NCI-H82 treated with DMSO at 0.1 percent for 48 hours (cell line): ENCODE results near the gene RER1.

ENCODE experiments used
- DNase-seq: peaks from one replicate; lab custom pipeline; 2025; ENCODE audit not compliant: unreplicated experiment; lab: John Stamatoyannopoulos, UW

RER1 gene, protein sequence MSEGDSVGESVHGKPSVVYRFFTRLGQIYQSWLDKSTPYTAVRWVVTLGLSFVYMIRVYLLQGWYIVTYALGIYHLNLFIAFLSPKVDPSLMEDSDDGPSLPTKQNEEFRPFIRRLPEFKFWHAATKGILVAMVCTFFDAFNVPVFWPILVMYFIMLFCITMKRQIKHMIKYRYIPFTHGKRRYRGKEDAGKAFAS

DNA sequence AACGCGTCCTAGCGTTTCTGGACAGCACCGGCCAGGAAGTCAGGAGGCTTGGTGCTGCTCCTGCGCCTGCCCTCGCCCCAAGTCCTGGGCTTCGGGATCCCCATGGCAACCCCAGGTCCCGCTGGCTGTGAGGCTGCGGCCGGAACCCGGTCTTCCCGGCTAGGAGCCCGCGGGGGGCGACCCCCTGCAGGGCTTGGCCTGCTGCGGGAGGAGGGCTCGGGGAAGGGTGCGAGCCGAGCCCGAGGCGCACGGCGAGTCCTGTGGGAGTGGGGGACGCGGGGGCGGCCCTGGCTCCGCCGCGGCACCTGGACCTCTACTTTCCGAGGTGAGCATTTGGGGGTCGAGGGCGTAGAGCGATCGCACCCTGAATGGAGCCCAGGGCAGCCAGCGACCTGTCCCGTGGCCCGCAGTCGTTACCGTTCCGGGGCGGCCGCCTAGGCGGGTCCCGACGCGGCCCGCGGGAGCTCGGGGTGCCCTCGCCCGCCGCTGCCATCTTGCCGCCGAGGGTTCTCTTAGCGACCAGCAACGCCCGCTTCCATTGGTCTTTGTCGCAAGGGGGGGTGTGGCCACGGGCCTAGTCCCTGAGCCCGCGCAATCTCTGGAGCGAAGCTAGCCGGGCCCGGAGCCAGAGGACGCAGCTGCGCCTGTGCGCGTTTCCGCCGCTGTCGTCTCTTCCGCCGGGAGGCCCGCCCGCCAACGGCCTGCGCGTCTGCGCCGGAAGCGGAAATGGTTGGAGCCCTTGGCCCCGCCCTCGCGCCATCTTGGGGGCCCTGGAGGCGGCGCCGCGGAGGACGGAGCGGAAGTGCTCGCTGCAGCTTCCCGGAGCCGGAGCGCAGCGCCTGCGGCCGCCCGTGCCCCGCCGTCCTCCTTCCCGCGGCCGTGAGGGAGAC, at the start of gene RER1, which contains the start of gene MORN1:
RER1 (plus strand) TSS at position 801 of the 890 bp plus-strand sequence. CDS start 3,950 bp downstream, outside the sequence.
MORN1 (minus strand) TSS at position 514 of the 890 bp plus-strand sequence; CDS start at position 493, 21 bp downstream.
- peak; percentile 94 for DNase-seq

DNA sequence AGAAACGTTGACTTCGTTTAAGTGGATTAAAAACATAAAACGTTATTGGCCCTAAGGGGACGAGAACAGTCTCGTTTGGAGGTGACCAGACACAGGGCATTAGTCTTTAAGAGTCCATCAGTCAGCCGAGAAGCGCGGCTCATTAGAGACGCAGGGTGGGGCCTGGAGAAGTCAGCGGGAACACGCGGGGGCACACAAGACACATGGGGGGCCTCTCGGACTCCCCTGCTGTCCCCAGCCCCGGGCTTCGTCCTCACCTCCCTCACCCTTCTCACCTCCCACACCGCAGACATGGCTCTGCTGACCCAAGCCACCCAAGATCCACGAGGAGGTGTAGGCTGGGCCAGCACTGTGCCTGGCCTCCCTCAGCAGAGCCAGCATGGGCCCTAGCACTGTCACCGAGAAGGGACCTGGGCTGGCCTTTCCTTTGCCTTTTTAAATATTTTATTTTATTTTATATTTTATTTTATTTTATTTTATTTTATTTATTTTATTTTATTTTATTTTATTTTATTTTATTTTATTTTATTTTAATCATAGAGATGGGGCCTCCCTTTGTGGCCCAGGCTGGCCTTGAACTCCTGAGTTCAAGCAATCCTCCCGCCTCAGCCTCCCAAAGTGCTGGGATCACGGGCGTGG, 49.1 kb upstream of the RER1 start:
- no peak for DNase-seq

DNA sequence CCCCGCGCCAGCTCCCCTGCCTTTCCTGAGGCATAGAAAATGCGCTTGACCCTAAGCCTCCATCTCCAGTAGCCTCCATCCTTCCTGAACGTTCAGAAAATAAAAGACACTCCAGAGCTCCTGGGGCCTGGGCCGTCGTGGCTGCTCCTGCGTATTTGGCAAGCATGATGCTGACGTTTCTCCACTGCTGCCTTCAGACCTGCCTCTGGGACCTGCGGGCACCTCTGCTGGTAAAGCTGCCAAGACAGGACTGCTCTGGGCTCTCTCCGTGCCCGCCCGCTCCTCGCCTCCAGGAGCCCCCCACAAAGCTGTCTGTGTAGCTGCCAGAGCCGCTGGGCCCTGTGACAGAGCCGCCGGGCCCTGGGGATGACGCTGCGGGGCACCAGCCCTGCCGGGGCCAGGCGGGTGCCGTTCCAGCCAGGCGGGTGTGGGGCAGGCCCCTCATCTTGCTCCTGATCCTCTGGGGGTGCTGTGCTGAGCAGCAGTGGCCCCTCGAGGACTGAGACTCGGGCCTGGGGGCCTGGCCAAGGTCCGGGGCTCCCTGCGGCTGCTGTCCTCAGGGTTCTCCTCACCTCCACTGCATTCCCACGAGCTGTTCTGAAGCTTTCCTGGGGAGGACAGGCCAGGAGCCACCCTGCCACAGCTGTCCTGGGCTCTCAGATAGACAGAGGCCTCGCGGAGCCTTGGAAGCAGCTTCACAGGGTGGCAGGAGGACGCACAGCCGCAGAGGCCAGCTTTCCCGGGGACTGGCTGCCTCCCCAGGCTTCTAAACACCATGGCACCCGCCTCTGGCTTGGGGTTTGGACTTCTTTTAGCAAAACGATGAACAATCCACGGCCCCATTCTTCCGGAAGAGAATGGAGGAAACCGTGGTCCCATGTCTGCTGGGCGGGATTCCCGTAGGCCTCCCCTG, 48.4 kb upstream of the RER1 start:
- no peak for DNase-seq

DNA sequence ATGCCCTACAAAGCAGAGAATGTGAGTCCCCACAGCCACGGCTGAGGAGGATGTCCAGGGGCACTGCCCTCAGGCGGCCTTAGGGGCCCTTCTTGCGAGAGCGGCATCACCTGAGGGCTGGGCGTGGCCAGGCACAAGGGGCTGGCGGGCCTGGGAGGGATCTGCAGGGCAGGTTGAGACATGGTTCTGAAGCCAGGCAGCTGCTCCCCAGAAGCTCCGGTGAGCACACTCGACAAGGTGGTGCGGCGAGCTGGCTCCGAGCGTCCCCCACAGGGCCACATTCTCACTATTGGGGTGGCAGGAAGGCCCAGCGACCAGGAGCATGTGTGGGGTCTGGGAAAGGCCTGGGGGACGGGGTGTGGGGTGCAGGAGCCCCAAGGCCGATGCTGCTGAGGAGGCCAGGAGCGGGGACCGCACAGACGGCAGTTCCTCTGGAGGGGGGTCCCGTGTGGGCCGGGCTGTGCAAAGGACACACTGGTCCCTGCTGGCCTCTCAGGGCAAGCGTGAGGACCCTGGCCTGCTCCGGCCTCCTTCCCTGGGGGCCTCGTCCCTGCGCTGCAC, 47.4 kb upstream of the RER1 start:
- no peak for DNase-seq

DNA sequence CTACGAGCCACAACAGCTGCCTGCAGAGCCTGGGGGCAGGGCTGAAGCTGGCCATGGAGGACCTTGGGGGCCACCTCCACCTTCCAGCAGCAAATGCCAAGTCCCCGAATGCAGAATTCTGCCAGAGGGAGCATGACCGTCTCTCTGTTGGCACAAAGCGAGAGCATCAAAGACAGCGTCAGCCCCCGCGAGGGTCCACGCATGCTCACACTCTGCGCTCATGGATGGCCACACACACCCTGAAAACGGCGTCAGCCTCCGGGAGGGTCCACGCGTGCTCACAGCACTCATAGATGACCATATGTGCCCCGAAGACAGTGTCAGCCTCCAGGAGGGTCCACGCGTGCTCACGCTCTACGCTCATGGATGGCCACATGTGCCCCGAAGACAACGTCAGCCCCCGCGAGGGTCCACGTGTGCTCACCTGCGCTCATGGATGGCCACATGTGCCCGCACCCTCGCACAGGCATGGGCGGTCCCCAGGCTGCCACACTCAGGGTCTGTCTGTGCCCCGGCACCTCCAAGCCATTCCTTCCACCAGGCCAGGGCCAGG, 46.8 kb upstream of the RER1 start:
- no peak for DNase-seq

DNA sequence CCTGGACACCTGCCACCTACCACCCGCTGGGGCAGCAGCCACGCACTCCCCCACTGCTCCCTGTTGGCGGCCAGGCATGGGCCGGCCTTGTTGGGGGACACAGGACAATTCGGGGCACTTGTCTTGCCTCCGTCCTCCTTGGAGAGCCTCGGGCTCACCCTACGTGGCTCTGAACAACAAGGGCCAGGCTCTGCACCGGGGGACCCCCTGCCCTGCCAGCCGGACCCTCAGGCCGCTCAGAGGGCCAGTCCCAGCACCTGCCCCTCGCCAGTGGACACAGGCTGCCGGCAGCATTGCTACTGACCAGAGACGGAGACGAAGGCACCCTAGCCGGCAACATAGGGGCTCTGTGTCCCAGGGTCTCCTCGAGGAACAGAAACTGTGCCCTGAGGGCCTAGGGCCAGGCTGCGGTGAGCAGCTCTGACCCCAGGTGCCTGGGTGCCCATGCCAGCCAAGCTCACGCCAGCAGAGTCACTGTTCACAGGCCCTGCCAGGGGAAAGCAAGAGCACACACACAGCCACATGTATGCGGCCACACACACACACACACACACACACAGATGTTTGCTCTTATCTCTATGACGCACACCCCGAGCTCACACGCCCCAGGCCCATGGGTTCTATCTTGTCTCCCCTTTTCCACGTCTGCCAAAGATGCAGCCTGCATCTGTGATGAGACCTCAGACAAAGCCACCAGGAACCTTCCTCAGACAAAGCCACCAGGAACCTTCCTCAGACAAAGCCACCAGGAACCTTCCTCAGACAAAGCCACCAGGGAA, 46.2 kb upstream of the RER1 start:
- DNase-seq: no peak

DNA sequence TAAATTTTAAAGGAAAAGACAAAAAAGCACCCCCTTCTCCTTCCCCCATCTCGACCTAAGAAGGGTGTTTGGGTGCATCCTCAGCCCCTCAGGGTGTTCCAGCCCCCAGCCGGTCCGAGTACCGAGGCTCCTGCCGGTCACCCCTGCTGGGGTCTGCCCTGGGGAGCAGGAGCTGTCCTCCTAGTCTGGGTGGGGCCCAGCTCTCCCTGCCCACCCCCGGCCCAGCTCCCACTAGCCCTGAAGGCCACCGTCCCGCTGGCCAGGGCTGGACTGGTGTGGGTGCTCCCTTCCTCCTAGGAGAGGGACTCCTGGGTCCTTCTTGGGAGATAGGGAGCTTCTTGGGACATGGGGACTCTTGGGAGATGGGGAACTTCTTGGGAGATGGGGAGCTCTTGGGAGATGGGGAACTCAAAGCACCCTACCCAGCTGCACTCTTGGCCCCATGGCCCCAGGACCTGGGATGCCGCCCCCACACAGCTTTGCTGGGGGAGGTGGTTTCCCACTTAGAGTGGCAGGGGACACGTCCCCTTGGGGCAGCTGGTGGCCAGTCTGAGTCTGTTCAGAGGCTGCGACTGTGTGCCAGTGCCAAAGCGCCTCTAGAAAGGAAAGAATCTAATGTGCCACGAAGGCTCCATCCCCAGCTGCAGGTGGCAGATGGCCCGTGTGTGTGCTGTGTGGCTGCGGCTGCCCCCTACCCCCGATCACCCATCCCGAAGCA, 44.8 kb upstream of the RER1 start:
- DNase-seq: no peak

DNA sequence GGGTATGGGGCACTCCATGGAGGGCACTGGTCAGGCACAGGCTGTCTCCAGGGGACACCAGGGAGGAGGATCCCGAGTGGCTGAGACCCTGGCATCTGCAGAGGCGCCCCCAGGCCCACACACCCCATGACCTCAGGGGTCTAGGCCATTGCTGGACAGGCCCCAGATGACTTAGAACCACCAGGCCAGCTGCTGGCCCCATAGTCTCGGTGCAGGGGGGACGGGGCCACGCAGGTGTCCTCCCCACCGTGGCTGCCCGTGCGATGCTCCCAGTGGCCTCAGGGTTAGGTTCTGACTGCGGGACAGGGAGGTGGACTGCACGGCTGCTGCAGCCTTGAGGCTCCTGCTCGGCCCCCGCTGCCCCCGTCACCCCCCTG, 44.2 kb upstream of the RER1 start:
- no peak for DNase-seq

DNA sequence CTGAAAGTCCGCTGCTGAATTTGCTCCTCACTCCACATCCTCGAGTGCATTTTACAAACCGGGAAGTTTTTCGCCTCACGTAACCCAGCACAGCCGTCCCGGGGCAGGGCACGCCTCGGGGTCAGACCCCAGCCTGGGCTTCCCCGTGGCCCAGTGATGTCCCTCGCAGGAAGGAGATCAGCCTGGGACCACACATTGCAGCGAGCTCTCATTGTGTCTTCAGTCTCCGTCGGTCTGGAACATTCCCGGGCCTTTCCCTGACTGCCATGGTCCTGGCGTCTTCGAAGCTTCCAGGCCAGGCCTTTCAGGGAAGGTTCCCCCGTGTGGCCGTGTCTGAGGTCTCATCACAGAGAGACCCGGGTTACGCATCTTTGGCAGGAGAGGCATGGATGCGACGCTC, 43.7 kb upstream of the RER1 start:
- DNase-seq: no peak

DNA sequence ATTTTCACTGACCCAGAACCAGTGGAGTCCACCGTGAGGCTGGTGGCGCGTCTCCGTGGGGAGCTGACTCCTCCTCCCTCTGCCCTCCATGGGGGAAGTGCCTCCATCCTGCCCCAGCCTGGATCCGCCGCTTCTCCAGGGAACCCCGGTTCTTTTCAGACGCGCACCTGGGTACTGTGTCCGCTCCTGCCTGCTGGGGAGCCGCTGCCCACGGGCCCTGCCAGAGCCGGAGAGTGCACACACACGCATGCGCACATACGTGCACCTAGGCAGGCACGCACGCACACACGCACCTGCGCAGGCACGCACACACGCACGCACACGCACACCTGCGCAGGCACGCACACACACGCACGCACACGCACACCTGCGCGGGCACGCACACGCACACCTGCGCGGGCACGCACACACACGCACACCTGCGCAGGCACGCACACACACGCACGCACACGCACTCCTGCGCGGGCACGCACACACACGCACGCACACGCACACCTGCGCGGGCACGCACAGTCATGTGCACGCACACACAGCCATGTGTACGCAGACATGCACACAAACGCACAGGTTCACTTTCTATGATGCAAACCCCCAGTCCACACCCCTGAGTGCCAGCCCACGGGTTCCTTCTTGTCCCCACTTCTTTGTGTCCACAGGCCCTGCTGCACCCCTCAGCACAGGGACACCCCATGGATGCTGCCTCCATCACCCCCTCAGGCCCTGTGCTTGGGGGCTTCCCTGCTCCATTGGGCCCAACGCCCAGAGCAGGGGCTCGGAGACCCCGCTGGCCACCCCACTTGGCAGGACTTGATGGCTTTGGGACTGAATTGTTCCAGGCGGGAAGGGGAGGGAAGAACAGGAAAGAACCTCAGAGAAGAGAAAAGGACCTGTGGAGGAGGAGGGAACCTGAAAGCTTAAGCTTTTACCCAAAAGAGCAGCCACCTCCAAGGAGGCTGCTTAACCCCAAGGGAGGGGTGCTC, 43.0 kb upstream of the RER1 start:
- no peak for DNase-seq

DNA sequence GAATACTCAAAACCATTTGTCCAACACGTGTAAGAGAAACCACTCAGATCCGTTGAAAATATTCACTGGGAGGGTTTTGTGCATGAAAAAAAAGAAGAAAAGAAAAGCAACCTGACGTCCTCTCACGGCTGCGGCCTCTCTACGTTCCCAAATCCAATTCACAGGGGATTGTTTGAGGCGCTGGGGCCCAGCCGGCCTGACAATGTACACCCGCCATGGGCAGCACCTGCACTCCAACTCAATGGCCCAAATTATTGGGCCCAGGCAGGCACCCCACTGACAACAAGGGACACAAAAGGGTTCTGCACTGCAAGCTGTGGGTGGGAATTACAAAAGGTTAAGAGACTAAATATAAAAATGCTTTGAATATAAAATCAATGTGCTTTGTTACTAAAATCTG, 41.8 kb upstream of the RER1 start:
- no peak for DNase-seq

DNA sequence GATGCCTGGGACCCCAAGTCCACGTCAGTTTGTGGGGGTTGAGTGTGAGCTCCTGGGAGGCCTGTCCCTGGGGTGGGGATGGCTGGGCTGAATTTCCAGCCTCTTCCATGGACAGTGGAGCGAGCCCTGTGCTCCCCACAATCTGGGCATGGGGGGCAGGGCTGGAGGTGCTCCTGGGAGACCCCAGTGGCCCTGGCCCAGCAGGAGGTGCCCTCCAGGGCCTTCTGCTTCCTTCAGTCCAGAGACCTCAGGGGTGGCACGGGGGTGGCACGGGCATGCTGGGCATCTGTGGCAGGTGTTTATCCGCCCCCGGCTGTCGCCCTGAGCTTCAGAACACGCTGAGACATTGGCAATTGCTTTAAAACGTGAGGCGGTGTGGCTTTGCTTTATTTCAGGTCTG, 41.1 kb upstream of the RER1 start:
- no peak for DNase-seq

DNA sequence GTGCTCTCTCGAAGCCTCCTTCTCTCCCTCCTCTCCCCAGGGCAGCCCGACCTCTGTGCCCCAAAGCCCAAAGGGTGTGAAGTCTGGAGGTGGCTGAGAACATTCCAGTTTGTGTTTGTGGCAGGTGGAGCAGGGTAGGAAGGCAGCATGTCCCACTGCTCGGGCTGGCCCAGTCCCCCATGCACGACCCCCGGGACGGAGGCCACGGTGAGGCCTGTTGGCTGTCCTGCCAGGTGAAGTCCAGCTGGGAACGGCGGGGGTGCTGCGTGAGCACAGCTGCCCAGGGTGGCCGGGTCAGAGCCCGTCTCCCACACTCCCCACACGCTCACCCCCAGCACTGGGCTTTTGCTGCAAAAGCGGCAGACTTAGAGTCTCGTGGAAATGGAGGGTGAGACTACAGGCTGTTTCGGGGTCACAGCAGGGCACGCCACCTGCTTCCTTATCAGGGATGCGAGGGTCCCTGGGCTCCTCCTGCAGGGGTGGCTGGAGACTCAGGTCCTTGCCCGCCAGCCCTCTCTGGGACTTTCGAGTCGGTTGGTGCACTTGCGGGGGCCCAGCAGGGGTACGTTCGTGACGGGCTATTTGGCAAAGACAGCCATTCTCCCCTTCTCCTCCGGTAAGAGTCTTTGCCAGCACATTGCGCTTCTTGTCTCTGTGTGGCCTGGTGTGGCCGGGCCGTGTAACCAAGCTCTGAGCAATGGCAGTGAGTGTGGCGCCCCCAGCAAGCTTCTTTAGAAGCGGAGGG, 40.6 kb upstream of the RER1 start:
- DNase-seq: no peak

DNA sequence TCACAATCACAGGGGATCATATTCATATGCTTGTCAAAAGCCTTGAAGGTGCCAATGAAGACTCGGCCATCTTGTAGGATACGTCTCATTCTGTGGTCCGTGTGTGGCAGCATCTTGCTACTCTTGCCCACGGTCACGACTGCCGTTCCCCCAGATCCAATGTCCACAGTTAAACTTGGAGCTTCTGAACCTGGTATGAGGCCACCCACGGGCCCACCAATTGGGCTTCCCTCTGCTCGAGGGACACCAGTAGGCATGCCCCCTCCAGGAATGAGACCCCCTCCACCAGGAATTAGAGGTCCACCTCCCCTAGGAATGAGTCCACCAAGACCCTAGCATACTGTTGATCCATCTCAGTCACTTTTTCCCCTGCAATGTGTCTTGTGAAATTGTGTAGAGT, 39.9 kb upstream of the RER1 start:
- DNase-seq: no peak

DNA sequence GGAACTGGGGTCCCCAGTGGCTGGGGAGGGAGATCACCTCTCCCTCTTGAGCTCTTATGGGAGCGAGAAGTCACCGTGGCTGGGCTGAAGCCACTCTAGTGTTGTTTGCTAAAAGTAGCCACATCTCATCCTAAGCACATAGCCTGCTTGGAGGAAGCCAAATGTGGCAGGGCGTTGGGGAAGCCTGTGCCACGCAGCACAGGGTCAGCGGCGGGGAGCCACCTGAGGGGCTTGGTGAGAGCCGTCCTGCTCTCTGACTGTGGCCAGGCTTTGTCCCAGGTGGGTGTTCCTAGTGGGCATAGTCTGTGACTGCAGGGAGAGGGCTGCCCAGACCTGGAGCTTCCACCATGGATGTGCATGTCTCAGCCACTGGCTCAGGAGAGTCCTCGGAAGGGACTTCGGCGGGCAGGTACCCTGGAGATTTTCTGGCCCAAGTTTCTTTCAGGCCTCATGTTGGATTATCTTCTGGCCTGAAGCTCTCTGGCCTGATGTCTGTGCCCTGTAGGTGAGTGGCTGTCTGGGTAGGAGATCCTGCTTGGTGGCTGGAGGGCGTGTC, 39.2 kb upstream of the RER1 start:
- DNase-seq: no peak

DNA sequence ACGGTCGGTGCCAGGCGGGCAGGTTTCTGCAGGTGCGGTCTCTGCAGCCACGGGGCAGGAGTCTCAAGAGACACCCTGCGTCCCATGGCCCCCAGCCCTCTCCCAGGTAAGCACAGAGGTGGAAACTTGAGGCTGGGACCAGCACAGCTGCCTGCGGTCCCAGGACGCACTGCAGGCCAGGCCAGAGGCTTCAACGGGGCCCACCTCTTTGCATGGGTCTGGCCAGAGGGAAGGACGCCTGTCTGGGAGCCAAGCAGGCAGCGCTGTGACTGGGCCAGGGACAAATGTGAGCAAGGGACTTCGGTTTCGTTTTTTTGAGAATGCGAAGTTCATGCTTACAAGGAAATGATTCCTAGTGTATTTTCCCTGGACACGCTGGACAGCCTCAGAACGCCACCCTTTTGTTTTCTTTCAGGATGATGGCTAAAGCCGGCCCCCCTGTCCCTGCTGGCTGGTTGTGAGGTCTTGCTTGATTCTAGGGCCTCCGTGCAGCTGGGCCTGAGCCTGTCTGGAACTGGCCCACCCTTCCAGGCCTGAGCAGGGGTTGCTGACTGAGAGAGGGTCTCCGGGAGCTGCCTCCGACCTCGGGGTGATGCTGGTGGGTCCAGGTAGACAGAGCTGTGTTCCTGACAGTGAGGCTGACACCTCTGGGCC, 38.6 kb upstream of the RER1 start:
- no peak for DNase-seq
